ENCODE results near the gene ZC2HC1B.

DNA sequence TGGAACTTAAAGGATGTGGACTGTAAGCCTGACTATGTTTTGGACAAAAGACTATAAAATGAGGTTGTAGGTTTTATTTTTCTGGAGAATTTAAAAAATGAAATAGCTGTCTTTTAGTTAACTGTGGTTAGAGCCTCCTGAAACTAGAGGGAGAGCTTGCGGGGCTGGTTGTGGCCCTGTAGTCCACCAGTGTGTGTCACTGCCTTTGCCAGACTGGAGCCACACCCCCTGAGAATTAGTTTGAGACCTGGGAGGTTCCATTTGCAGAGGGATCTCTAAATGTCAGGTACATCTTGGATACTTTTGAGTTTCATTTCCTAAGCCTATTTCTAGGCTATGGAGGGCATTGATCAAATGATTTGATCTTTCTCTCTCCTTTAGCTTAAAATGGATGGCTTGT, 20.8 kb downstream of the ZC2HC1B start:
- TF ChIP-seq, protein P1, sequence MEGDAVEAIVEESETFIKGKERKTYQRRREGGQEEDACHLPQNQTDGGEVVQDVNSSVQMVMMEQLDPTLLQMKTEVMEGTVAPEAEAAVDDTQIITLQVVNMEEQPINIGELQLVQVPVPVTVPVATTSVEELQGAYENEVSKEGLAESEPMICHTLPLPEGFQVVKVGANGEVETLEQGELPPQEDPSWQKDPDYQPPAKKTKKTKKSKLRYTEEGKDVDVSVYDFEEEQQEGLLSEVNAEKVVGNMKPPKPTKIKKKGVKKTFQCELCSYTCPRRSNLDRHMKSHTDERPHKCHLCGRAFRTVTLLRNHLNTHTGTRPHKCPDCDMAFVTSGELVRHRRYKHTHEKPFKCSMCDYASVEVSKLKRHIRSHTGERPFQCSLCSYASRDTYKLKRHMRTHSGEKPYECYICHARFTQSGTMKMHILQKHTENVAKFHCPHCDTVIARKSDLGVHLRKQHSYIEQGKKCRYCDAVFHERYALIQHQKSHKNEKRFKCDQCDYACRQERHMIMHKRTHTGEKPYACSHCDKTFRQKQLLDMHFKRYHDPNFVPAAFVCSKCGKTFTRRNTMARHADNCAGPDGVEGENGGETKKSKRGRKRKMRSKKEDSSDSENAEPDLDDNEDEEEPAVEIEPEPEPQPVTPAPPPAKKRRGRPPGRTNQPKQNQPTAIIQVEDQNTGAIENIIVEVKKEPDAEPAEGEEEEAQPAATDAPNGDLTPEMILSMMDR (IDR thresholded peaks at IDR 0.05 in 8 of 11, conservative IDR thresholded peaks at IDR 0.05 in 3 of 11), result no peak
- TF ChIP-seq POLR2A (IDR thresholded peaks at IDR 0.05), result no peak
- no peak for TF ChIP-seq POLR2AphosphoS5 (IDR thresholded peaks at IDR 0.05)

Measured in spleen (tissue), 7 donors.